DOHH2 (cell line): Measurements from ENCODE around the gene GTF3C2.

Source experiments
- EZH2phosphoT487 ChIP-seq: fragments of 200-600 bp; sonication (generic); IDR thresholded peaks from 2 replicates; pipeline ENCODE4 v1.6.1; 2017; ENCODE audit warnings: borderline replicate concordance, mild to moderate bottlenecking, antibody characterized with exemption, low read length, moderate library complexity, mixed read lengths
- TF ChIP-seq, protein P1 (sequence below): fragments of 200-600 bp; sonication (generic); IDR thresholded peaks from one replicate; pipeline ENCODE4 v1.5.1; 2014; ENCODE audit warnings: antibody characterized with exemption, mild to moderate bottlenecking, low read depth, low read length; ENCODE audit not compliant: poor library complexity, severe bottlenecking

GRCh38 chr2:27285481-27285880, 71.1 kb downstream of the GTF3C2 start:
- TF ChIP-seq, protein P1, sequence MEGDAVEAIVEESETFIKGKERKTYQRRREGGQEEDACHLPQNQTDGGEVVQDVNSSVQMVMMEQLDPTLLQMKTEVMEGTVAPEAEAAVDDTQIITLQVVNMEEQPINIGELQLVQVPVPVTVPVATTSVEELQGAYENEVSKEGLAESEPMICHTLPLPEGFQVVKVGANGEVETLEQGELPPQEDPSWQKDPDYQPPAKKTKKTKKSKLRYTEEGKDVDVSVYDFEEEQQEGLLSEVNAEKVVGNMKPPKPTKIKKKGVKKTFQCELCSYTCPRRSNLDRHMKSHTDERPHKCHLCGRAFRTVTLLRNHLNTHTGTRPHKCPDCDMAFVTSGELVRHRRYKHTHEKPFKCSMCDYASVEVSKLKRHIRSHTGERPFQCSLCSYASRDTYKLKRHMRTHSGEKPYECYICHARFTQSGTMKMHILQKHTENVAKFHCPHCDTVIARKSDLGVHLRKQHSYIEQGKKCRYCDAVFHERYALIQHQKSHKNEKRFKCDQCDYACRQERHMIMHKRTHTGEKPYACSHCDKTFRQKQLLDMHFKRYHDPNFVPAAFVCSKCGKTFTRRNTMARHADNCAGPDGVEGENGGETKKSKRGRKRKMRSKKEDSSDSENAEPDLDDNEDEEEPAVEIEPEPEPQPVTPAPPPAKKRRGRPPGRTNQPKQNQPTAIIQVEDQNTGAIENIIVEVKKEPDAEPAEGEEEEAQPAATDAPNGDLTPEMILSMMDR = no peak
- no peak for TF ChIP-seq EZH2phosphoT487
